HG03378 (cell line): ENCODE measurements around the gene GRM4.

Source experiments
- ATAC-seq: cut with Tn5 transposase; IDR thresholded peaks from one replicate; pipeline ENCODE4 v1.9.1; 2021; ENCODE audit warnings: mild to moderate bottlenecking, moderate library complexity; ENCODE audit not compliant: unreplicated experiment

GRM4 gene

GRCh38 chr6:33983721-33984465 lies 162.0 kb downstream of the GRM4 start:
- ATAC-seq: no peak

- ATAC-seq: no peak
Measured at GRCh38 chr6:33983109-33983716, 162.7 kb downstream of the GRM4 start.

- no peak for ATAC-seq
Measured at GRCh38 chr6:33981861-33982260, 164.0 kb downstream of the GRM4 start.

GRCh38 chr6:33981421-33981820 lies 164.5 kb downstream of the GRM4 start:
- no peak for ATAC-seq

- ATAC-seq: no peak
Measured at GRCh38 chr6:33980176-33981175, 165.4 kb downstream of the GRM4 start.

GRCh38 chr6:33979750-33980149 lies 166.1 kb downstream of the GRM4 start:
- ATAC-seq: no peak

- ATAC-seq: no peak
Measured at GRCh38 chr6:33978412-33979150, 167.3 kb downstream of the GRM4 start.

- no peak for ATAC-seq
Measured at GRCh38 chr6:33977606-33978411, 168.1 kb downstream of the GRM4 start.

- ATAC-seq: no peak
Measured at GRCh38 chr6:33976437-33977360, 169.2 kb downstream of the GRM4 start.

GRCh38 chr6:33975661-33976436 lies 170.0 kb downstream of the GRM4 start:
- no peak for ATAC-seq

GRCh38 chr6:33974471-33974870 lies 171.4 kb downstream of the GRM4 start:
- ATAC-seq: no peak

- ATAC-seq: no peak
Measured at GRCh38 chr6:33974030-33974429, 171.9 kb downstream of the GRM4 start.

GRCh38 chr6:33971580-33971979 lies 174.3 kb downstream of the GRM4 start:
- ATAC-seq: no peak
